Measurements from ENCODE around the gene PCDHGC4.

The PCDHGC4 gene

DNA sequence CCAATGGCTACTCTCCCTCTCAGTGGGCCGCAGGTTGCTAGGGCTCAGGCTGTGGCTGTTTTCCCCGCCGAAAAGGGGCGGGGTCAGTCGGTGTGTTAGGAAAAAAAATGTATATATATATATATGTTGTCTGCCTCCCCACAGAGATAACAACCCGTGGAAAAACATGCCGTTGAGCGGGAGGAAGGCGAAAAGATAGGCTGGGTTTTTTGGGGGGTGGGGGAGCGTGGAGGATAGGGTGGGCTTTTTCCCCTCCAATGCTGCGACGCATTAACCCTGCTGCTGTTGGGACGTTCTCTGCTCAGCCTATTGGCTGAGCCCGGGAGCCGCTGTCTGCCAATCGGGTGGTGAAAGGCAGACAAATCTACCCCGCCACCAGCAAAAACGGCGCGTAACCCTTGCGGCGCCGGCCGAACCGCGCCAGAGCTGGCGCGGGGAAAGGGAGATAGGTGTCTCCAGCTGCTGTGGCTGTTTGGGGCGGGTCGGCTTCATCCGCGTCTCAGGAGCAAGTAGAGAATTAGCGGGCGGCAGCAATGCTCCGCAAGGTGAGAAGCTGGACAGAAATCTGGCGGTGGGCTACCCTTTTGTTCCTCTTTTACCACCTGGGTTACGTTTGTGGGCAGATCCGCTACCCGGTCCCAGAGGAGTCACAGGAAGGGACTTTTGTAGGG lies at the start of gene PCDHGC4:
PCDHGC4 (plus strand) TSS at position 390 of the 671 bp plus-strand sequence; CDS start at position 534, 144 bp downstream.
- no peak for DNase-seq (ENCODE audit: low spot score)

DNA sequence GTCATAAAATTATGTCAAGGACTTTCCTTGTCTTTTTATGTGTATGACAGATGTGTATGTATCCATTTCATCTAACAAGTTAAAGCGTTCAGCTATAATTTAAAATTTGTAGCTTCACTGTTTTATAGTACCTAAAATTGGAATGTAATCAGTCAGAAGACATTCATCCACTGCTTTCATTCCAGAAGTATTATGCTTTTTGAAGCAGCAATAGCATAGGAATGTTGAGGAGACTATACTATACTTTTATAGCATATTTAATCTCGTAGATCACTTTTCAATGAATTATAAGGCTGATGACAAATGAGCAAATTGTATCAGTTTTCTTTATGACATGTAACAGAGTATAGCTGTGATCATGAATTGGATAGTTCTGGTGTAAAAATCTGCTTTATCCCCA lies 47.6 kb upstream of the PCDHGC4 start:
- no peak for DNase-seq (ENCODE audit: low spot score)

DNA sequence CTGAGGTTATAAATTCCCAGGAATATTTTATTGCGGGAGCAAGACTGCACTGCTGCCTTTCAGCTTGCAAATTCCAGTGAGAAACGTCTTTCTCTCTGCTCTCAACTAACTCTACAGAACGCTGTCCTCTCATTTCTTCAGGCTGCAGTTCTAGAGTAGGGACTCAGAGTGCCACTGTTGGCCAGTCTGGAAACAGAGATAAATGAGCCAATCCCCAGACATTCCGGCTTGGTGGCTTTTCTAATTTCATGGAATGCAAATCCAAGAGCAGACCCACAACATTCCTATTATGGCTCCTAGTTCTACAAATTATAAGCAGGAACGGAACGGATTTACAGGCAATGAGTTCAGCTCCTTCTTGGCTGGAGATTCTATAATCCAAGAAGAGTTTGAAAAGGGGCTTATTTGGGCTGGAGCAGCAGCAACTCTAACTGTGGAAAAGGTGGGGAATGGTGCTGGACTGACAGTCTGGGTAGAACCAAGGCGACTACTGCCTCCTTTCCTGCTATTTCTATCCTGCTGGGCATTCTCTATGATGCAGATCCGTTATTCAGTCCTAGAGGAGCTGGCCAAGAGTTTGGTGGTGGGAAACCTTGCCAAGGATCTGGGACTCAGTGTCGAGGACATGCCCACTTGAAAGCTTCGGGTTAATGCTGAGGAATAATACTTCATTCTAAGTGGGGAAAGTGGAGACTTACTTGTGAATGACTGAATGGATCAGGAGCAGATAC lies 45.3 kb upstream of the PCDHGC4 start:
- DNase-seq (ENCODE audit: low spot score): no peak

DNA sequence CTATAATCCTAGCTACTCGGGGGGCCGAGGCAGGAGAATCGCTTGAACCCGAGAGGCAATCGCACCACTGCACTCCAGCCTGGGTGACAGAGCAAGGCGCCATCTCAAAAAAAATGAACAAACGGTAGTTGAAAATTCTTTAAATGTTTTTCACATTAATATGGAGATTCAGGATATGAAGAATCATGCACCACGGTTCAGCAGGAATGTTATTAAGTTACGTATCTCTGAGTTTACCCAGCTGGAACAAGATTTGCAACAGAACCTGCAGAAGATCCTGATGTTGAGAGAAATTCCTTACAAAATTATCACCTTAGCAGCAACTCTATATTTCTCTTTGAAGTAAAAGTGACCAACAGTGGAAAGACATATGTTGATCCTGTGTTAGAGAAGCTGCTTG lies 44.5 kb upstream of the PCDHGC4 start:
- DNase-seq (ENCODE audit: low spot score): no peak

DNA sequence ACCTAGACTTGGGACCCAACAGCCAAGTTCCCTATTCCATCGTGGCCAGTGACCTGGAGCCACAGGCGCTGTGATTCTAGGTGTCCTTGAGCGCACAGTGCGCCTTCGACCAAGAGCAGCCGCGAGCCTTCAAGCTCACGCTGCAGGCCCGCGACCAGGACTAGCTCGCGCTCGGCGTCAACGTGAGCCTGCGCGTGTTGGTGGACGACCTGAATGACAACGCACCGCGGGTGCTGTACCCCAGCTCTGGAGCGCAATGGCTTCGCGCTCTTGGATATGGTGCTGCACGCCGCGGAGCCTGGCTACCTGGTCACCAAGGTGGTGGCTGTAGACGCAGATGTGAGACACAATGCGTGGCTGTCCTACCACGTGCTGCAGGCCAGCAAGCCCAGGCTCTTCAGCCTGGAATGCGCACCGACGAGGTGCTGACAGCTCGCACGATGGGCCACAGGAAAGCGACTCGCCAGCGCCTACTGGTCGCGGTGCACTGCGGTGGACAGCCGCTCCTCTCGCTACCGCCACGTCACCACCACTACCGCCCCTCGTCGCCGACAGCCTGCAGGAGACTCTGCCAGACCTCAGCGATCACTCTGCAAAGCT lies 43.2 kb upstream of the PCDHGC4 start:
- DNase-seq (ENCODE audit: low spot score): no peak

DNA sequence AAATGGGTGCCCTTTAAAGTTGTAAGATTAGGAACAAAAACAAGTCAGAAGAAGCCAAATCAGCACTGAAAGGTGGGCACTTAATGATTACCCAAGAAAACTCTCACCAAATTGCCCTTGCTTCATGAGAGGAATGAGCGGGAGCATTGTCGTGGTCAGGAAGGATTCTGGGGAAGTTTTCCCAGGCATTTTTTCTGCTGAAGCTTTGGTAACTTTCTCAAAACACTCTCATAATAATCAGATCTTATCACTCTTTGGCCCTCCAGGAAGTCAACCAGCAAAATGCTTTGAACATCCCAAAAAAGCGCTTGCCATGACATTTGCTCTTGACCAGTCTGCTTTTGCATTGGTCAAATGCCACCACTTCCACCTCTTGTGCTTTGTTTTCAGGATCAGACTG lies 19.5 kb upstream of the PCDHGC4 start:
- DNase-seq (ENCODE audit: low spot score): no peak

DNA sequence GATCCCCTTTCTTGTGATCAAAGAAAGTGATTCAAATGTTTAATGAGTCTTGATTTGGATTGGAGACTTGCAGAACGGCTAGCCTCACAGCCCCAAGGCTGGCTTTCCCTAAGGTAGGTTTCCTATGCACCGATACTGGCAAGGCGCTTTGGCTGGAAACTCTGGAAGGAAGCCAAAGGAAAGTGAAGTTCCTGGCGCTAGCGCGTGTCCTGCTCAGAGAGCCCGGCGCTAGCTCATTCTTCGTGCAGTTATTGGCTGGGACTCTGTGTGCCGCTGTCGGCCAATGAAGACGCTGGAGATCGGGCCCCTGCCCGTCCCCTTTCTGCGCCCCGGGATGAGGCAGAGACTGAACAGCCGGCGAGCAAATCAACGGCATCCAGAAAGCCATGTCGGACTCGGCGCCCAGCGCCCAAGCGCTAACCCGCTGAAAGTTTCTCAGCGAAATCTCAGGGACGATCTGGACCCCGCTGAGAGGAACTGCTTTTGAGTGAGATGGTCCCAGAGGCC lies 9.2 kb upstream of the PCDHGC4 start, which contains the start of gene PCDHGC3:
PCDHGC3 (plus strand) TSS at position 342 of the 507 bp plus-strand sequence; CDS start at position 493, 151 bp downstream.
- peak; percentile 95 for DNase-seq (ENCODE audit: low spot score)

DNA sequence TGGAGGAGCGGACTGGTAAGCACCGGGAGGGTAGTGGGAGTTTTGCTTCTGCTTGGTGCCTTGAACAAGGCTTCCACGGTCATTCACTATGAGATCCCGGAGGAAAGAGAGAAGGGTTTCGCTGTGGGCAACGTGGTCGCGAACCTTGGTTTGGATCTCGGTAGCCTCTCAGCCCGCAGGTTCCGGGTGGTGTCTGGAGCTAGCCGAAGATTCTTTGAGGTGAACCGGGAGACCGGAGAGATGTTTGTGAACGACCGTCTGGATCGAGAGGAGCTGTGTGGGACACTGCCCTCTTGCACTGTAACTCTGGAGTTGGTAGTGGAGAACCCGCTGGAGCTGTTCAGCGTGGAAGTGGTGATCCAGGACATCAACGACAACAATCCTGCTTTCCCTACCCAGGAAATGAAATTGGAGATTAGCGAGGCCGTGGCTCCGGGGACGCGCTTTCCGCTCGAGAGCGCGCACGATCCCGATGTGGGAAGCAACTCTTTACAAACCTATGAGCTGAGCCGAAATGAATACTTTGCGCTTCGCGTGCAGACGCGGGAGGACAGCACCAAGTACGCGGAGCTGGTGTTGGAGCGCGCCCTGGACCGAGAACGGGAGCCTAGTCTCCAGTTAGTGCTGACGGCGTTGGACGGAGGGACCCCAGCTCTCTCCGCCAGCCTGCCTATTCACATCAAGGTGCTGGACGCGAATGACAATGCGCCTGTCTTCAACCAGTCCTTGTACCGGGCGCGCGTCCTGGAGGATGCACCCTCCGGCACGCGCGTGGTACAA lies 8.5 kb upstream of the PCDHGC4 start:
- peak; percentile 90 for DNase-seq (ENCODE audit: low spot score)

DNA sequence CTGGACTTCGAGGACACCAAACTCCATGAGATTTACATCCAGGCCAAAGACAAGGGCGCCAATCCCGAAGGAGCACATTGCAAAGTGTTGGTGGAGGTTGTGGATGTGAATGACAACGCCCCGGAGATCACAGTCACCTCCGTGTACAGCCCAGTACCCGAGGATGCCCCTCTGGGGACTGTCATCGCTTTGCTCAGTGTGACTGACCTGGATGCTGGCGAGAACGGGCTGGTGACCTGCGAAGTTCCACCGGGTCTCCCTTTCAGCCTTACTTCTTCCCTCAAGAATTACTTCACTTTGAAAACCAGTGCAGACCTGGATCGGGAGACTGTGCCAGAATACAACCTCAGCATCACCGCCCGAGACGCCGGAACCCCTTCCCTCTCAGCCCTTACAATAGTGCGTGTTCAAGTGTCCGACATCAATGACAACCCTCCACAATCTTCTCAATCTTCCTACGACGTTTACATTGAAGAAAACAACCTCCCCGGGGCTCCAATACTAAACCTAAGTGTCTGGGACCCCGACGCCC lies 7.7 kb upstream of the PCDHGC4 start:
- DNase-seq (ENCODE audit: low spot score): no peak

DNA sequence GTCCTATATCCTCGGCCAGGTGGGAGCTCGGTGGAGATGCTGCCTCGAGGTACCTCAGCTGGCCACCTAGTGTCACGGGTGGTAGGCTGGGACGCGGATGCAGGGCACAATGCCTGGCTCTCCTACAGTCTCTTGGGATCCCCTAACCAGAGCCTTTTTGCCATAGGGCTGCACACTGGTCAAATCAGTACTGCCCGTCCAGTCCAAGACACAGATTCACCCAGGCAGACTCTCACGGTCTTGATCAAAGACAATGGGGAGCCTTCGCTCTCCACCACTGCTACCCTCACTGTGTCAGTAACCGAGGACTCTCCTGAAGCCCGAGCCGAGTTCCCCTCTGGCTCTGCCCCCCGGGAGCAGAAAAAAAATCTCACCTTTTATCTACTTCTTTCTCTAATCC lies 7.0 kb upstream of the PCDHGC4 start:
- DNase-seq (ENCODE audit: low spot score): no peak

DNA sequence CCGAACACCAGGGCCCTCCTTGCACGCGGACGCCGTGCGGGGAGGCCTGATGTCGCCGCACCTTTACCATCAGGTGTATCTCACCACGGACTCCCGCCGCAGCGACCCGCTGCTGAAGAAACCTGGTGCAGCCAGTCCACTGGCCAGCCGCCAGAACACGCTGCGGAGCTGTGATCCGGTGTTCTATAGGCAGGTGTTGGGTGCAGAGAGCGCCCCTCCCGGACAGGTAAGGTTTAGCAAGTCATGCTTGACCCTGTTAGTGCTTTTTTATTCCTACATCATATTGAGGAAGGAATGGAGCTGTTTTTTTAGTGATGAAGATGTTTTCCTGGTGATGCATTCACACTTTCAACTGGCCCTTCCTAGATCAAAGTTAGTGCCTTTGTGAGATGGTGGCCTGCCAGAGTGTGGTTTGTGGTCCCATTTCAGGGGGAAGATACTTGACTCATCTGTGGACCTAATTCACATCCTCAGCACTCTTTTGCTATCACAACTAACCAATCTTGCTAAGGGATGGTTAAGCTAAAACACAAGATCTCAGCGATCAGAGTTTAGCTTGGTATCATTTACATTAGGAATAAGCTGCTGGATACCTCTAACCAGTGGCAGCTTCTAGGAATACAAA lies 6.4 kb upstream of the PCDHGC4 start:
- DNase-seq (ENCODE audit: low spot score): no peak

DNA sequence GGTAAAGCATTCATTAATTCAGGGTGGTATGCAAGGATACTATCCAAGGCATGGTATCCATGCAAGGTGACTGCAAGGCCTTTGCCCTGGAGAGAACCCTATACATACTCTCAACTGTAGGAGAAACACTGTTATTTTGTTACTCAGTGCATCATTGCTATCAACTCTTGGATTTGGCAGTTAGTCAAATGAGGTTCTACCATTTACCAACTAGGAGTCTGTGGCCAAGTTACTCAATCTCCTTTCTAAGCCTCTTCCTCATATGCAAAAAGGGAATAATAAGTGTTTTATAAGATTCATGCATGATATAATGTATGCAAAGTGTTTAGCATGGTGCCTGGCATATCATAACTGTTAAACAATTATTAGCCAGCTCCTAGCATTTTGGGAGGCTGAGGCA lies 5.1 kb upstream of the PCDHGC4 start:
- no peak for DNase-seq (ENCODE audit: low spot score)

DNA sequence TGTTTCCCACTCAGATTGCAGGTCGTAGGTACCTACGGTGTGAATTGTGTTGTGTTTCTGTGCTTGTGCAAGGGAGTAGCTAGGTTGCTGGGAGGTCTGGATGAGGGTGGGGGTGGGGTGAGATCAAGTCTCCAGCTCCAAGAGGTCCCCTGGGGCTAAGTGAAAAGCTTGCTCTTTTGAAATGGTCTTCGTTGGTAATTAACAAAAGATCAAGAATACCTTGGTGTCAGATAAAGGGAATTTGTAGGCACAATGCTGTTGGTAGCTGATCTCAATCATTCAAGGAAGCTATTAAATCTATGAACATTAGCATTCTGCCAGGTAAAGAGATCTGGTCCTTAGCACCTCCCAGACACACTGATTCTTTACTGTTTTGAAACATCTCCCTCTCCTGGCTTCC lies 928 bp upstream of the PCDHGC4 start:
- DNase-seq (ENCODE audit: low spot score): no peak

DNA sequence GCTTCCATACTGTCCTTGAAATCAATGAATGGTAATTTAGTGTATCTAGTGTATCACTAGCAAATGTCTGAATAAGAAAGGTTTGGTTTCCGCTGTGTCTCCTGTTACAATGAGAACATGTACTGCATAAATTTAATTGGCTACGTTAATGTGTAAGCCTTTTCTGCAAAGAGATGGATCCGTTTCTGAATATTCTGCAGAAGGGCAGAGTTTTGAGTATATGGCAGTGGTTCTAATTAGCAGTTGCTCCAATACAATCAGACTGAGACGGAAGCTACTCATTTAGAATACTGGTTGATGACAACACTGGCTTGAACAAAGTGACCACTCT lies 555 bp upstream of the PCDHGC4 start:
- no peak for DNase-seq (ENCODE audit: low spot score)

DNA sequence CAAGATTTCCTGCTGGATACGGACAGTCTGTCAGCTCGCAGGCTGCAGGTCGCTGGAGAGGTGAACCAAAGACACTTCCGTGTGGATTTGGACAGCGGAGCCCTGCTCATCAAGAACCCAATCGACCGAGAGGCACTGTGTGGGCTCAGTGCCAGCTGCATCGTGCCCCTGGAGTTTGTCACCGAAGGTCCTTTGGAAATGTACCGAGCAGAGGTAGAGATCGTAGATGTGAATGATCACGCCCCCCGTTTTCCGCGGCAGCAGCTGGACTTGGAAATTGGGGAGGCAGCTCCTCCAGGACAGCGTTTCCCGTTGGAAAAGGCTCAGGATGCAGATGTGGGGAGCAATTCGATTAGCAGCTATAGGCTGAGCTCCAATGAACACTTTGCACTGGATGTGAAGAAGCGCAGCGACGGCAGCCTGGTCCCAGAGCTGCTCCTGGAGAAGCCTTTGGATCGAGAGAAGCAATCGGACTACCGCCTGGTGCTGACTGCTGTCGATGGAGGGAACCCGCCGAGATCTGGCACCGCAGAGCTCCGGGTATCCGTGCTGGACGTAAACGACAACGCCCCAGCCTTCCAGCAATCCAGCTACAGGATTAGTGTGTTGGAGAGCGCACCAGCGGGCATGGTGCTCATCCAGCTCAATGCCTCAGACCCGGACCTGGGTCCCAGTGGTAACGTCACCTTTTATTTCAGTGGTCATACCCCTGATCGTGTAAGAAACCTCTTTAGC lies 658 bp downstream of the PCDHGC4 start:
- no peak for DNase-seq (ENCODE audit: low spot score)

DNA sequence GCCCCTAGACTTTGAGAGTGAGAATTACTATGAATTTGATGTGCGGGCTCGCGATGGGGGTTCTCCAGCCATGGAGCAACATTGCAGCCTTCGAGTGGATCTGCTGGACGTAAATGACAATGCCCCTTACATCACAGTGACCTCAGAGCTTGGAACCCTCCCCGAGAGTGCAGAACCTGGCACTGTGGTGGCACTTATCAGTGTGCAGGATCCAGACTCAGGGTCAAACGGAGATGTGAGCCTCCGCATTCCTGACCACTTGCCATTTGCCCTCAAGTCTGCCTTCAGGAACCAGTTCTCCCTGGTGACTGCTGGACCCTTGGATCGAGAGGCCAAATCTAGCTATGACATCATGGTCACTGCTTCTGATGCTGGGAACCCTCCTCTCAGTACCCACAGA lies 1.3 kb downstream of the PCDHGC4 start:
- DNase-seq (ENCODE audit: low spot score): no peak

DNA sequence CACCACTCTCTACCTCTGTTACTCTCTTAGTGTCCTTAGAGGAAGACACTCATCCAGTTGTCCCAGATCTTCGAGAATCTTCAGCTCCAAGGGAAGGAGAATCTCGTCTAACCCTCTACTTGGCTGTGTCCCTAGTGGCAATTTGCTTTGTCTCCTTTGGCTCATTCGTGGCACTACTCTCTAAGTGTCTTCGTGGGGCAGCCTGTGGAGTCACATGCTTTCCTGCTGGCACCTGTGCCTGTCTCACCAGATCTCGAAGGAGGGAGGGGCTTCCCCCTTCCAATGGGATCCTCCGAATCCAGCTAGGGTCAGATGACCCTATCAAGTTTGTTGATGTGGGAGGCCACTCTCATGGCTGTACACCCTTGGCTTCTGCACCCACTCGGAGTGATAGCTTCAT lies 2.3 kb downstream of the PCDHGC4 start:
- no peak for DNase-seq (ENCODE audit: low spot score)

DNA sequence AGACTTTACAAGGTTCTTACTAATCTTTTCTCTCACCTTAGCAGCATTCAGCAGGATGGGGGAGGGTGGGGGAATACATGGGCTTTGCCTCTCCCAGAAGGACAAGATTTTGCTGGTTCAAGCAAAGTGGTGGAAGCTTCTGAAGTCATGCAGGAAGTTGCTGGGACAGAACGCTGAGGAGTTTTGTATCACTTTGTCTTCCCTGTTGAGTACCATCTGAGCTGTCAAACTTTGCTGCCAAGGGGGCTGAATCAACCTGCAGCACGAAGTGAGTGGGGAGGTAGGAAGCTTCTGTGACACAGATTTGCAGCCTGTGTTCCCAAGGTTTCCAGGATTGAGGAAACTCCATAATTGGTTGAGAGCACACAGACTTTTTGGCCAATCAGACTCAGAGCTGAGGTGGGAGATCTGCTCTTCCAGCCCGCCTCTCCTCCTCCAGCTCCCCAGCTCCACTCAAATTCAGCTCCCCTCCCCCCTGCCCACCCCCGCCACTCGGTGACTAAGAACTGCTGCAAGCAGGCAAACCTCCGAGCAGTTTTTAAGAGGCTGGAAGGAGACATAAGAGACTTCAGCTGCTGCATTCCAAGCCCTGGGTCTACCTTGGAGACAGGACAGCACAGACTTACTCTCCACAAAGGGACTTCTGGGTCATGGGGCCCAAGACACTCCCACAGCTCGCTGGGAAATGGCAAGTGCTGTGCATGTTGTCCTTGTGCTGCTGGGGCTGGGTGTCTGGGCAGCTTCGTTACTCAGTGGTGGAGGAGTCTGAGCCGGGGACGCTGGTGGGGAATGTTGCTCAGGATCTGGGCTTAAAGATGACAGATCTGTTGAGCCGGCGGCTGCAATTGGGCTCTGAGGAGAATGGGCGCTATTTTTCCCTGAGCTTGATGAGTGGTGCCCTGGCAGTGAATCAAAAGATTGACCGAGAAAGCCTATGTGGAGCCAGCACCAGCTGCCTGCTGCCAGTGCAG lies 4.0 kb downstream of the PCDHGC4 start, which contains the start of gene PCDHGC5:
PCDHGC5 (plus strand) TSS at position 491 of the 971 bp plus-strand sequence; CDS start at position 651, 160 bp downstream.
- DNase-seq (ENCODE audit: low spot score): no peak

DNA sequence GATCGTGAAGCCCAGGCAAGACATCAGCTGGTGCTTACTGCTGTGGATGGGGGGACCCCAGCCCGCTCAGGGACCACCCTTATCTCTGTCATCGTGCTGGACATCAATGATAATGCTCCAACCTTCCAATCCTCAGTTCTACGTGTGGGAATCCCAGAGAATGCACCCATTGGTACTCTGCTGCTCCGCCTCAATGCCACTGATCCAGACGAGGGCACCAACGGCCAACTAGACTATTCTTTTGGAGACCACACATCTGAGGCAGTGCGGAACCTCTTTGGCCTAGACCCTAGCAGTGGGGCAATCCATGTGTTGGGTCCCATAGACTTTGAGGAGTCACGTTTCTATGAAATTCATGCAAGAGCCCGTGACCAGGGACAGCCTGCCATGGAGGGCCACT lies 5.0 kb downstream of the PCDHGC4 start:
- DNase-seq (ENCODE audit: low spot score): no peak

DNA sequence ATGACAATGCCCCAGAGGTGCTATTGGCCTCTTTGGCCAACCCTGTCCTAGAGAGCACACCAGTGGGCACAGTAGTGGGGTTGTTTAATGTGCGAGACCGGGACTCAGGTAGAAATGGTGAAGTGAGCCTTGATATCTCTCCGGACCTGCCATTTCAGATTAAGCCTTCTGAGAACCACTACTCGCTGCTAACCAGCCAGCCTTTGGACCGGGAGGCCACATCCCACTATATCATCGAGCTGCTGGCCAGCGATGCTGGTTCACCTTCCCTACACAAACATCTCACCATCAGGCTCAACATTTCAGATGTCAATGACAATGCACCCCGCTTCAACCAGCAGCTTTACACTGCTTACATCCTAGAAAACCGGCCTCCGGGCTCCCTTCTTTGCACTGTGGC lies 5.4 kb downstream of the PCDHGC4 start:
- no peak for DNase-seq (ENCODE audit: low spot score)

All from left forelimb (tissue), 1 donor.